Placental epithelial cell (primary cell): ENCODE data around the gene GAGE12J. TPM values are rescaled to one million over a fixed set of nuclear protein-coding genes. Genes with fewer than 3 reads are reported as not detected.

Source experiments
- total RNA-seq: library from RNA; depleted of rRNA; stranded (reverse); fragments of >200 nt; gene quantifications from 2 replicates; pipeline ENCODE4 v1.2.3, GENCODE V29; 2012

The GAGE12J gene, protein sequence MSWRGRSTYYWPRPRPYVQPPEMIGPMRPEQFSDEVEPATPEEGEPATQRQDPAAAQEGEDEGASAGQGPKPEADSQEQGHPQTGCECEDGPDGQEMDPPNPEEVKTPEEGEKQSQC
- not detected in 2 replicates for total RNA-seq

DNA sequence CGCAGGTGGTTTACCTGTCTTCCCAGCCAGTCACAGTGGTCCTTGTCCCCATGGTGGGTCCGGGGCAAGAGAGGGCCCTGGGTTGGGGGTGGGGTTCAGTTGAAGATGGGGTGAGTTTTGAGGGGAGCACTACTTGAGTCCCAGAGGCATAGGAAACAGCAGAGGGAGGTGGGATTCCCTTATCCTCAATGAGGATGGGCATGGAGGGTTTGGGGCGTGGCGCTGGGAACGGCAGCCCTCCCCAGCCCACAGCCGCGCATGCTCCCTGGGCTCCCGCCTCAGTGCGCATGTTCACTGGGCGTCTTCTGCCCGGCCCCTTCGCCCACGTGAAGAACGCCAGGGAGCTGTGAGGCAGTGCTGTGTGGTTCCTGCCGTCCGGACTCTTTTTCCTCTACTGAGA, at the start of gene GAGE12J:
Gene GAGE12J, plus strand, starts transcription at position 301 of the 400 bp plus-strand sequence. CDS start 1,157 bp downstream, outside the sequence.

DNA sequence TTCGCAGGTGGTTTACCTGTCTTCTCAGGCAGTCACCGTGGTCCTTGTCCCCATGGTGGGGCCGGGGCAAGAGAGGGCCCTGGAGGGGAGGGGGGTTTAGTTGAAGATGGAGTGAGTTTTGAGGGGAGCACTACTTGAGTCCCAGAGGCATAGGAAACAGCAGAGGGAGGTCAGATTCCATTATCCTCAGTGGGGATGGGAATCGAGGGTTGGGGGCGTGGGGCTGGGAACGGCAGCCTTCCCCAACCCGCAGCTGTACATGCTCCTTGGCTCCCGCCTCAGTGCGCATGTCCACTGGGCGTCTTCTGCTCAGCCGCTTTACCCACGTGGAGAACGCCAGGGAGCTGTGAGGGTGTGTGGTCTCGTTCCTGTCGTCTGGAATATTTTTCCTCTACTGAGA, 18.5 kb upstream of the GAGE12J start, which contains the start of gene GAGE10:
Gene GAGE10, plus strand, starts transcription at position 301 of the 400 bp plus-strand sequence. CDS start 1,214 bp downstream, outside the sequence.

DNA sequence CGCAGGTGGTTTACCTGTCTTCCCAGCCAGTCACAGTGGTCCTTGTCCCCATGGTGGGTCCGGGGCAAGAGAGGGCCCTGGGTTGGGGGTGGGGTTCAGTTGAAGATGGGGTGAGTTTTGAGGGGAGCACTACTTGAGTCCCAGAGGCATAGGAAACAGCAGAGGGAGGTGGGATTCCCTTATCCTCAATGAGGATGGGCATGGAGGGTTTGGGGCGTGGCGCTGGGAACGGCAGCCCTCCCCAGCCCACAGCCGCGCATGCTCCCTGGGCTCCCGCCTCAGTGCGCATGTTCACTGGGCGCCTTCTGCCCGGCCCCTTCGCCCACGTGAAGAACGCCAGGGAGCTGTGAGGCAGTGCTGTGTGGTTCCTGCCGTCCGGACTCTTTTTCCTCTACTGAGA, 9.4 kb downstream of the GAGE12J start, which contains the start of gene GAGE13:
Gene GAGE13, plus strand, starts transcription at position 301 of the 400 bp plus-strand sequence. CDS start 1,156 bp downstream, outside the sequence.

Other genes starting within 250 kb of the GAGE12J start
- gene PRAF2, start 248.0 kb upstream of the GAGE12J start, total RNA-seq: 19.0 and 19.2 TPM in 2 replicates
- 56.1 and 61.8 TPM in 2 replicates for gene WDR45, start 242.2 kb upstream of the GAGE12J start, total RNA-seq
- 13.3 and 13.9 TPM in 2 replicates for gene GPKOW, start 198.3 kb upstream of the GAGE12J start, total RNA-seq
- 16.3 and 21.6 TPM in 2 replicates for gene MAGIX, start 159.3 kb upstream of the GAGE12J start, total RNA-seq
- gene PLP2, start 150.1 kb upstream of the GAGE12J start, total RNA-seq: 35.3 and 60.5 TPM in 2 replicates
- 11.4 and 14.3 TPM in 2 replicates for gene PRICKLE3, start 135.7 kb upstream of the GAGE12J start, total RNA-seq
- gene SYP, start 121.8 kb upstream of the GAGE12J start, total RNA-seq: under 0.01 TPM in 1 of 2 replicates, not detected in the other
- gene CACNA1F, start 88.7 kb upstream of the GAGE12J start, total RNA-seq: not detected in 2 replicates
- 10.6 and 19.6 TPM in 2 replicates for gene CCDC22, start 86.6 kb upstream of the GAGE12J start, total RNA-seq
- 0.54 TPM in 1 of 2 replicates, not detected in the other for gene FOXP3, start 57.3 kb upstream of the GAGE12J start, total RNA-seq
- 6.3 and 12.6 TPM in 2 replicates for gene PPP1R3F, start 52.2 kb upstream of the GAGE12J start, total RNA-seq
- gene GAGE10, start 18.4 kb upstream of the GAGE12J start, total RNA-seq: not detected in 2 replicates
- not detected in 2 replicates for gene GAGE13, start 9.5 kb downstream of the GAGE12J start, total RNA-seq
- gene GAGE12C, start 210.1 kb downstream of the GAGE12J start, total RNA-seq: not detected in 2 replicates
- gene GAGE12D, start 219.7 kb downstream of the GAGE12J start, total RNA-seq: not detected in 2 replicates
- gene GAGE12E, start 229.3 kb downstream of the GAGE12J start, total RNA-seq: not detected in 2 replicates
- not detected in 2 replicates for gene GAGE12F, start 238.8 kb downstream of the GAGE12J start, total RNA-seq
- not detected in 2 replicates for gene GAGE12G, start 248.4 kb downstream of the GAGE12J start, total RNA-seq